Hepatocyte (in vitro differentiated cells): ENCODE data around the gene KSR2.

Experiments
- EZH2 ChIP-seq: fragments of 200-600 bp; sonication (generic); IDR thresholded peaks from 2 replicates; pipeline ENCODE4 v1.6.1; 2016; ENCODE audit warnings: antibody characterized with exemption, mild to moderate bottlenecking, borderline replicate concordance
- EZH2phosphoT487 ChIP-seq: fragments of 200-600 bp; sonication (generic); IDR thresholded peaks from one replicate; pipeline ENCODE4 v1.6.1; 2018; ENCODE audit warnings: antibody characterized with exemption, mild to moderate bottlenecking, low read depth, moderate library complexity; ENCODE audit not compliant: unreplicated experiment, severe bottlenecking
- TF ChIP-seq, protein P1 (sequence below): fragments of 200-600 bp; sonication (generic); IDR thresholded peaks from 2 replicates; pipeline ENCODE4 v1.5.1; 2016; ENCODE audit warnings: antibody characterized with exemption, mild to moderate bottlenecking; ENCODE audit not compliant: poor library complexity

- TF ChIP-seq, protein P1, sequence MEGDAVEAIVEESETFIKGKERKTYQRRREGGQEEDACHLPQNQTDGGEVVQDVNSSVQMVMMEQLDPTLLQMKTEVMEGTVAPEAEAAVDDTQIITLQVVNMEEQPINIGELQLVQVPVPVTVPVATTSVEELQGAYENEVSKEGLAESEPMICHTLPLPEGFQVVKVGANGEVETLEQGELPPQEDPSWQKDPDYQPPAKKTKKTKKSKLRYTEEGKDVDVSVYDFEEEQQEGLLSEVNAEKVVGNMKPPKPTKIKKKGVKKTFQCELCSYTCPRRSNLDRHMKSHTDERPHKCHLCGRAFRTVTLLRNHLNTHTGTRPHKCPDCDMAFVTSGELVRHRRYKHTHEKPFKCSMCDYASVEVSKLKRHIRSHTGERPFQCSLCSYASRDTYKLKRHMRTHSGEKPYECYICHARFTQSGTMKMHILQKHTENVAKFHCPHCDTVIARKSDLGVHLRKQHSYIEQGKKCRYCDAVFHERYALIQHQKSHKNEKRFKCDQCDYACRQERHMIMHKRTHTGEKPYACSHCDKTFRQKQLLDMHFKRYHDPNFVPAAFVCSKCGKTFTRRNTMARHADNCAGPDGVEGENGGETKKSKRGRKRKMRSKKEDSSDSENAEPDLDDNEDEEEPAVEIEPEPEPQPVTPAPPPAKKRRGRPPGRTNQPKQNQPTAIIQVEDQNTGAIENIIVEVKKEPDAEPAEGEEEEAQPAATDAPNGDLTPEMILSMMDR: no peak
- TF ChIP-seq EZH2phosphoT487 (no peak), EZH2 (no peak)
Observed at GRCh38 chr12:117692512-117692911, 276.3 kb downstream of the KSR2 start.
